Loucy (cell line): Measurements from ENCODE around the gene STK33.

Experiments
- H2AFZ ChIP-seq: fragments of 200-600 bp; sonication (generic); 2 replicates; pipeline ENCODE4 v1.6.0; 2016; ENCODE audit warnings: antibody characterized with exemption, mild to moderate bottlenecking, low read length, moderate library complexity
- H3F3A ChIP-seq: fragments of 200-600 bp; 2 replicates; pipeline ENCODE4 v1.6.0; 2016; ENCODE audit warnings: antibody characterized with exemption, low read depth, mild to moderate bottlenecking
- H3K27me3 ChIP-seq: fragments of 200-600 bp; sonication (generic); 2 replicates; pipeline ENCODE4 v1.6.1; 2014; ENCODE audit warnings: low read length, mild to moderate bottlenecking; ENCODE audit not compliant: insufficient read depth, poor library complexity, severe bottlenecking
- H3K36me3 ChIP-seq: fragments of 200-600 bp; sonication (generic); 2 replicates; pipeline ENCODE4 v1.6.1; 2016; ENCODE audit warnings: low read length; ENCODE audit not compliant: insufficient read depth
- H3K4me1 ChIP-seq: fragments of 200-600 bp; sonication (generic); 2 replicates; pipeline ENCODE4 v1.5.1; 2014; ENCODE audit warnings: low read length, mild to moderate bottlenecking; ENCODE audit not compliant: insufficient read depth, poor library complexity, severe bottlenecking
- H3K4me2 ChIP-seq: fragments of 200-600 bp; sonication (generic); 2 replicates; pipeline ENCODE4 v1.6.0; 2014; ENCODE audit warnings: antibody characterized with exemption, low read length, low read depth, mild to moderate bottlenecking; ENCODE audit not compliant: poor library complexity, severe bottlenecking
- H3K4me3 ChIP-seq: fragments of 200-600 bp; sonication (generic); 2 replicates; pipeline ENCODE4 v1.5.1; 2014; ENCODE audit warnings: low read length, mild to moderate bottlenecking, mixed read lengths; ENCODE audit not compliant: poor library complexity, severe bottlenecking
- H3K79me2 ChIP-seq: fragments of 200-600 bp; sonication (generic); 2 replicates; pipeline ENCODE4 v1.6.1; 2014; ENCODE audit warnings: low read length; ENCODE audit not compliant: insufficient read depth
- H3K9ac ChIP-seq: fragments of 200-600 bp; sonication (generic); 2 replicates; pipeline ENCODE4 v1.6.0; 2014; ENCODE audit warnings: mild to moderate bottlenecking, low read depth, low read length, moderate library complexity; ENCODE audit not compliant: poor library complexity, severe bottlenecking
- H3K9me2 ChIP-seq: fragments of 200-600 bp; sonication (generic); replicated peaks from 2 replicates; pipeline ENCODE4 v1.6.1; 2016; ENCODE audit warnings: low read depth, low read length, mixed read lengths
- H3K9me3 ChIP-seq: fragments of 200-600 bp; sonication (generic); 2 replicates; pipeline ENCODE4 v1.6.1; 2014; ENCODE audit warnings: mild to moderate bottlenecking, antibody characterized with exemption, low read length, low read depth; ENCODE audit not compliant: insufficient read depth
- H4K20me1 ChIP-seq: fragments of 200-600 bp; sonication (generic); 2 replicates; pipeline ENCODE4 v1.6.0; 2014; ENCODE audit warnings: antibody characterized with exemption, low read length, mild to moderate bottlenecking; ENCODE audit not compliant: insufficient read depth, poor library complexity, severe bottlenecking
- EZH2phosphoT487 ChIP-seq: fragments of 200-600 bp; IDR thresholded peaks from 2 replicates; pipeline ENCODE4 v1.6.1; 2018; ENCODE audit warnings: antibody characterized with exemption, mild to moderate bottlenecking, moderate library complexity, borderline replicate concordance
- TF ChIP-seq, protein P1 (sequence below): fragments of 200-600 bp; sonication (generic); conservative IDR thresholded peaks from 2 replicates; pipeline ENCODE4 v1.5.1; 2014; ENCODE audit warnings: mild to moderate bottlenecking, antibody characterized with exemption, low read length

STK33 gene

DNA sequence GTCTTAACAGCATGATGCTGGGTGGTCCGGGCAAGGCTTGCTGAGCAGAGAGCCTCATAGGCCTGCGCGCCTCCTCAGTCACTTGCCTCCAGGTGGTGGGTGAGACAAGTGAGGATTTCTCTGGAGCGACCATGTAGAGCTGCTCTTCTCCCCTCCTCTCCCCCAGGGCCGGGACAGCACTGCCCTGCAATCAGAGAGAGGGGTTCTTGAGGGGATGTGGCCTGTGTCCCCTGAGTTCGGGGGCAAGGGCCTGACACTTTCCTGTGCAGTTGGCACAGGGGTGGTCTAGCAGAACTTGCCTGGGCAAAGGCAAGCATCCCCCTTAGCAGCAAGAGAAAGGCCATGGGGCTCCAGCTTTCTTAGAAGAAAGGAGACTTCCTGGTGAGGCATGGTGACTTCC lies 234.5 kb downstream of the STK33 start:
- Histone ChIP-seq H3K4me3 (no peak overlapping the region), H3K4me1 (peaks cover 7% of the 10 kb centered on the region), H3K4me2 (no peak overlapping the region), H3F3A (no peaks in the 10 kb centered on the region), H3K9ac (no peak overlapping the region), H3K27me3 (no peaks in the 10 kb centered on the region), H2AFZ (no peak overlapping the region), H3K36me3 (no peaks in the 10 kb centered on the region), H3K9me2 (no peaks in the 10 kb centered on the region), H3K9me3 (no peaks in the 10 kb centered on the region), H3K79me2 (no peaks in the 10 kb centered on the region), H4K20me1 (no peaks in the 10 kb centered on the region)
- TF ChIP-seq EZH2phosphoT487, result no peak
- TF ChIP-seq, protein P1, sequence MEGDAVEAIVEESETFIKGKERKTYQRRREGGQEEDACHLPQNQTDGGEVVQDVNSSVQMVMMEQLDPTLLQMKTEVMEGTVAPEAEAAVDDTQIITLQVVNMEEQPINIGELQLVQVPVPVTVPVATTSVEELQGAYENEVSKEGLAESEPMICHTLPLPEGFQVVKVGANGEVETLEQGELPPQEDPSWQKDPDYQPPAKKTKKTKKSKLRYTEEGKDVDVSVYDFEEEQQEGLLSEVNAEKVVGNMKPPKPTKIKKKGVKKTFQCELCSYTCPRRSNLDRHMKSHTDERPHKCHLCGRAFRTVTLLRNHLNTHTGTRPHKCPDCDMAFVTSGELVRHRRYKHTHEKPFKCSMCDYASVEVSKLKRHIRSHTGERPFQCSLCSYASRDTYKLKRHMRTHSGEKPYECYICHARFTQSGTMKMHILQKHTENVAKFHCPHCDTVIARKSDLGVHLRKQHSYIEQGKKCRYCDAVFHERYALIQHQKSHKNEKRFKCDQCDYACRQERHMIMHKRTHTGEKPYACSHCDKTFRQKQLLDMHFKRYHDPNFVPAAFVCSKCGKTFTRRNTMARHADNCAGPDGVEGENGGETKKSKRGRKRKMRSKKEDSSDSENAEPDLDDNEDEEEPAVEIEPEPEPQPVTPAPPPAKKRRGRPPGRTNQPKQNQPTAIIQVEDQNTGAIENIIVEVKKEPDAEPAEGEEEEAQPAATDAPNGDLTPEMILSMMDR, result no peak

DNA sequence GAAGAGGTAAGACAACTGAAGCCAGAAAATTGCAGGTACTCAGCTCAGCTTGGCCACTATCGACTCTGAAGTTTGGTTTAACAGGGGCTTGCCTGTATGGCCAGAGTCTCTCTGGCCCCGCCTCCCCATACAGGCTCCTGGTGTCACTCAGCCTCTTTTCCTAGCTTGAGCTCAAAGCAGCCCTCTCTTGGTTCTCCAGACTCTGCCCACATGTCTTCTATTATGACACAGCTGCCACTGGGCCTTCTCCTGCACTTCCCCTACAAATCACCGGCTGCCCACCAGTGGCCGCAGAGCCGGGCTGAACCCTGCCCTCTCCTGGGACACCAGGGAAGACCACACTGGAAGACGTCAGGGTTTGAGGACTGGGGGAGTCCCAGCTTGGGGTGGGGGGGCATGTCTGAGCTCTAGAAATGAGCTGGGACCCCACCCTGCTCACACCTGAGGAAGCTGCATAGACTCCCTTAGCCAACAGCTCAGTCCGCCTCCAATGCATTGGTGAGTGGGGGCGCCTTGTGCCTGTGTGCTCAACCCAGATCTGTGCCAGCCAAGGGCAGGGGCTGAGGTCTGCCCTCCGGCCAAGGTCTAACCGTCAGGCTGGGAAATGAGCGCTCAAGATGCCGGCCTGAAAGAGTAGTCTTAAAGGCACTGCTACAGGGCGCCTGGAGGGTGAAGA lies 236.0 kb downstream of the STK33 start:
- H2AFZ ChIP-seq, result no peak overlapping the region
- H3K4me1 ChIP-seq, result peaks cover 7% of the 10 kb centered on the region
- H3K79me2 ChIP-seq, result no peaks in the 10 kb centered on the region
- H3K27me3 ChIP-seq, result no peaks in the 10 kb centered on the region
- no peaks in the 10 kb centered on the region for H4K20me1 ChIP-seq
- H3K36me3 ChIP-seq, result no peaks in the 10 kb centered on the region
- TF ChIP-seq, protein P1, result no peak
- TF ChIP-seq EZH2phosphoT487, result no peak
- H3K9me2 ChIP-seq, result no peaks in the 10 kb centered on the region
- no peaks in the 10 kb centered on the region for H3F3A ChIP-seq
- no peak overlapping the region for H3K4me2 ChIP-seq
- no peak overlapping the region for H3K9ac ChIP-seq
- no peaks in the 10 kb centered on the region for H3K9me3 ChIP-seq
- H3K4me3 ChIP-seq, result no peak overlapping the region

DNA sequence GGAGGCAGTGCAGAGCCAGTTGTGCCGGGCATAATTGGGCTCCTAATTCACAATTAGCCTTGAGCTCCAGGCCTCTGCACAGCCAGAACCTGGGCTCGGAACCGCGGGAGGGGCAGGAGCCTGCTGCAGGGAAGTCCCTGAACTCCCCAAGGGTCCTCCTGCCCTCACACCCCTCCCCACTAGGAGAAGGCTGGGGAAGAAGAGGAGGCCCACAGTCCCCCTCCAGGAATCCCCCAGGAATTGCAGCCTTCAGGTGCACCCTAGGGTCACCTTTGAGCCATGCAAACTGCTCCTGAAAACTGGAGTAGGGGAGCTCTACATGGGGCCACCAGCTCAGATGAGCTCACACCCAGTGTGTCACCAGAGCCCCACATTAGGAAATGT lies 236.5 kb downstream of the STK33 start:
- Histone ChIP-seq H3K4me1 (peaks cover 7% of the 10 kb centered on the region), H3K9me2 (no peaks in the 10 kb centered on the region), H3K36me3 (no peaks in the 10 kb centered on the region), H2AFZ (no peak overlapping the region), H4K20me1 (no peaks in the 10 kb centered on the region), H3K9me3 (no peaks in the 10 kb centered on the region), H3K9ac (no peak overlapping the region), H3F3A (no peaks in the 10 kb centered on the region), H3K4me2 (no peak overlapping the region), H3K79me2 (no peaks in the 10 kb centered on the region), H3K4me3 (no peak overlapping the region), H3K27me3 (no peaks in the 10 kb centered on the region)
- TF ChIP-seq EZH2phosphoT487, result no peak
- TF ChIP-seq, protein P1, result no peak
